Adrenal gland (tissue), 12 donors: Measurements from ENCODE around the gene GMDS. TPM values are rescaled to one million over a fixed set of nuclear protein-coding genes. Genes with fewer than 3 reads are reported as not detected.

Experiments used
- DNase-seq, 7 donors: peaks; one replicate each; pipeline ENCODE4 v3.0.0-alpha.2; 2019 to 2020
- H3K27ac ChIP-seq, 5 donors: fragments of 200-600 bp; sonication (generic) in 4 of 5; 1 replicate in 3 of 5; 2 replicates in 2 of 5; pipeline versions ENCODE4 v1.5.1 to v1.8.0; 2016 to 2020; ENCODE audit warnings: mild to moderate bottlenecking in 1 of 5
- H3K27me3 ChIP-seq: fragments of 200-600 bp; 2 replicates; pipeline ENCODE4 v1.8.0; 2021
- H3K36me3 ChIP-seq, 2 donors: fragments of 200-600 bp; replicated peaks in 1 of 2; 1 replicate in 1 of 2; 2 replicates in 1 of 2; pipeline versions ENCODE4 v1.5.1 to v1.8.0; 2018 to 2022
- H3K4me1 ChIP-seq, 2 donors: fragments of 200-600 bp; replicated peaks in 1 of 2; 1 replicate in 1 of 2; 2 replicates in 1 of 2; pipeline versions ENCODE4 v1.5.1 to v1.8.0; 2018 to 2021
- H3K4me3 ChIP-seq, 4 donors: fragments of 200-600 bp; sonication (generic) in 3 of 4; one replicate each; pipeline ENCODE4 v1.5.1; 2016 to 2018
- H3K9me3 ChIP-seq, 3 donors: fragments of 200-600 bp; sonication (generic) in 1 of 3; replicated peaks in 1 of 3; 1 replicate in 2 of 3; 2 replicates in 1 of 3; pipeline versions ENCODE4 v1.5.1 to v1.8.0; 2016 to 2021
- CTCF ChIP-seq, 6 experiments: fragments of 450-650 bp in 4 of 6; fragments of 200-600 bp in 2 of 6; sonication (generic) in 1 of 6; IDR thresholded peaks; 1 replicate in 5 of 6; 2 replicates in 1 of 6; pipeline versions ENCODE4 v1.5.1 to v1.8.0; 2016 to 2021; ENCODE audit warnings: antibody characterized with exemption in 6 of 6, mild to moderate bottlenecking in 2 of 6, moderate library complexity in 1 of 6
- POLR2A ChIP-seq, 2 donors: fragments of 450-650 bp; IDR thresholded peaks; one replicate each; pipeline ENCODE4 v1.6.1; 2017; ENCODE audit warnings: antibody characterized with exemption in 2 of 2, mild to moderate bottlenecking in 2 of 2, moderate library complexity in 1 of 2
- WGBS, 4 donors: extraction: QIAGEN DNeasy Blood & Tissue Kit in 2 of 4; methylation state at CpG; one replicate each; pipeline versions ENCODE4 v1.1.5 to v1.1.7; 2013 to 2017; 5-methylcytosine and 5-hydroxymethylcytosine counted together
- intact Hi-C, 2 donors: fragments of 100-400 bp; cut with DNase I; formaldehyde crosslinking; loops; one replicate each; pipeline versions ENCODE4 v1.14.1 to v1.15.0; 2022 to 2023
- polyA plus RNA-seq, 3 donors: library from polyadenylated mRNA; stranded (reverse); fragments of 200-250 nt in 2 of 3; fragments of 350-450 nt in 1 of 3; fragmentation: Illumina TruSeq in 1 of 3; extraction: RNeasy Lipid Tissue Mini Kit (QIAGEN cat#74804) in 1 of 3; gene quantifications; one replicate each; pipeline ENCODE4 v1.2.3, GENCODE V29; 2013 to 2014
- total RNA-seq, 9 donors: library from RNA; depleted of rRNA in 4 of 9; stranded (reverse); fragments of >200 nt in 4 of 9; fragments of 120-200 nt in 1 of 9; fragmentation: NEBNext Ultra II Directional in 1 of 9; extraction: Animal tissue kit (Norgen Biotek cat#: 25700) in 1 of 9; gene quantifications; one replicate each; pipeline versions ENCODE4 v1.1.0 to v1.2.4, GENCODE V29; 2013 to 2023
- donor health status: healthy with polysubstance abuse.
- donor health status: Bipolar disorder and iron deficiency.
- donor health status: DM: yes; HTN: yes; CAD: no.
- donor health status: DM: no; HTN: no; CAD: no.
- donor health status: DM: no; HTN: no; CAD: no.
- donor health status: DM: yes; HTN: yes; CAD: no.

The GMDS gene
- total and polyA plus RNA-seq, 12 donors, result 8.5 to 39.2 (median 15.2) TPM

- H3K9me3 ChIP-seq, result peaks cover 0 to 5% (median 4%) of the 10 kb centered on the region in 3 donors
- no peak for DNase-seq
- no peaks in the 10 kb centered on the region for H3K27me3 ChIP-seq
- no peaks in the 10 kb centered on the region for H3K4me1 ChIP-seq
- no peak overlapping the region for H3K4me3 ChIP-seq
- TF ChIP-seq CTCF (IDR thresholded peaks at IDR 0.05), result no peak
- TF ChIP-seq POLR2A (IDR thresholded peaks at IDR 0.05), result no peak
- H3K27ac ChIP-seq, result no peak overlapping the region
- intact Hi-C loops, result no loop called here
- 75 to 85% (median 79%) methylated on average over 6 of the region's 6 CpGs for WGBS, 4 donors
- H3K36me3 ChIP-seq, result no peaks in the 10 kb centered on the region
Measured at GRCh38 chr6:1574890-1575209, 670.6 kb downstream of the GMDS start.

- Histone ChIP-seq H3K27ac (no peak overlapping the region), H3K9me3 (peaks cover 0 to 5% (median 4%) of the 10 kb centered on the region in 3 donors), H3K4me1 (no peaks in the 10 kb centered on the region), H3K27me3 (no peaks in the 10 kb centered on the region), H3K4me3 (no peak overlapping the region), H3K36me3 (no peaks in the 10 kb centered on the region)
- WGBS, 4 donors, result 87 to 89% (median 88%) methylated on average over 12 to 13 of the region's 13 CpGs
- intact Hi-C loops, result no loop called here
- DNase-seq, result no peak
- TF ChIP-seq CTCF (IDR thresholded peaks at IDR 0.05) (no peak), POLR2A (IDR thresholded peaks at IDR 0.05) (no peak)
Measured at GRCh38 chr6:1574083-1574761, 671.2 kb downstream of the GMDS start.
